ENCODE measurements around the gene C4orf50.
"Not testable (repeated sequence)": the region's sequence is repeated elsewhere in the genome, so short reads cannot be mapped to it uniquely, and the experiment has no call there.

Gene C4orf50

DNA sequence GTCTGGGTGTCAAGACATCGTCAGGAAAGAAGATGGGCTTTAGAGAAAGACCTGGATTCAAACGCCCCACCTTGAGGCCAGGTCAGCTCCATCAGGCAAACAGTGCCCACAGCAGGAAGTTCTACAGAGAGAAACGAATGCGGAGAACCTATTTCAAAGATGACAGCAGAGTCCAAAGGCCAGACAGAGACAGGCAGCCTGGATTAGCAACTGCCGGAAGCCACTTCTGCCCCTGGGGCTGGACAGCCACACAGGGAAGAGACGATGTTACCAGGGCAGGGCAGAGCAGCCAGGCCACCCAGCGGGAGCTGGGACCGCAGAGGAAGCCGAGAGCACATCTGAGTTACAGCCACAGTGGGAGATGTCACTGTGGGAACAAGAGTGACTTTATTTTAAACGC, 1.2 kb downstream of the C4orf50 start:
- FAIRE-seq = no peak
- no peak for TF ChIP-seq POLR2A (IDR thresholded peaks at IDR 0.05; ENCODE audit: low read depth, low read length)
- no peak for DNase-seq (ENCODE audit: insufficient read length, low spot score)

DNA sequence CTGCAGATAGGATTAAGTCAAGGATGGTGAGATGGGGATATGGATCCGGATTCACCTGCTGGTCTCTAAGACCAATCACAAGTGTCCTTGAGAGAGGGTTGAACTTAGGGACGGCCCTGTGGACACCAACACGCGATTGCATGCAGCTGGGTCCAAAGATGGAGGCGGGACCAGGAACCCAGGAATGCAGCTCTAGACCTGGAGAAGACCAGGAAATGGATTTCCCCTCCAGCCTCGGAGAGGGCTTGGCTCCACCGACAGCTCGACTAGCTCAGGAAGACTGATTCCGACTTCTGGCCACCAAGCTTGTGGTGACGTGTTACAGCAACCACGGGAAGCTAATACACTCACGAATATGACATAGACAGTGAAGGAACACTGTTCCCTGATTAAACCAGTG, 4.7 kb downstream of the C4orf50 start:
- DNase-seq (ENCODE audit: insufficient read length, low spot score) = no peak
- FAIRE-seq = no peak
- no peak for TF ChIP-seq POLR2A (IDR thresholded peaks at IDR 0.05; ENCODE audit: low read depth, low read length)

DNA sequence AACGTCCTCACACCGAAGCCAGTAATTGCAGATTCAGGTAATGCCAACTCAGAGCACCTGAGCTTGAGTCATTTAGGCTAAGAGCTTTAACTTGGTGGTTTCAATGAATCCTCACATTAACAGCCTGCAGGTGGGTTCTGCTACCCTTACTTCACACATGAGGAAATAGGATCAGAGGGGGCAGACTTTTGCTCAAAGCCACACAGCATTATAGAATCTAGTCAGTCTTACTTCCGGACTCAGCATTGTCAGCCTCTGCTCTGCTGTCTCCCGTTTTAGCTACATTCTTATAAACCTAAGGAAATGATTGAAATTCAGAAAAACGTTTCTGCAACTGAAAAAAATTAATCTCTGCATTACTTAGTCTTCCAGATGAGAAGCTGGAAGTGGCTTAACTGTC, 6.0 kb downstream of the C4orf50 start:
- no peak for TF ChIP-seq POLR2A (IDR thresholded peaks at IDR 0.05; ENCODE audit: low read depth, low read length)
- no peak for FAIRE-seq

DNA sequence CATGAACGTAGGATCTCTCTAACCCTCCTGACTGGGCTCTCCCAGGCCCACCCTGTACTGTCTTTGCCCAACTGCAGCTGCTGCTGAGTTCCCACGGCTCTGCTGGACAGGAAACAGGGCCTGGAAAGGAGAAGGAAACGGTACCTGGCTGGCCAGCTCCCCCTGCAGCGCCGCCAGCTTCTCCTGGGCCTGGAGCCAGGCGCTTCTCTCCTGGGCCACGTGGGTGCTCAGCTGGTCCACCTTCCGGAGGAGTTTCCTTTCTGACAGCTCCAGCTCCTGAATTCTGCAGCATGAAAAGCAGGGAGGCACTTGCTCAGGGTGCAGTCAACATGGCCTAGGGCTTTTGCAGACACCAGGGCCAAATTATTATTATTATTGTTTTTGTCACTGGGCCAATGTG, 6.5 kb downstream of the C4orf50 start:
- FAIRE-seq (no peak), DNase-seq (ENCODE audit: insufficient read length, low spot score) (no peak)
- no peak for TF ChIP-seq POLR2A (IDR thresholded peaks at IDR 0.05; ENCODE audit: low read depth, low read length)

More for the DNA sequence above, 6.0 kb downstream of the C4orf50 start:
- no peak for DNase-seq (ENCODE audit: insufficient read length, low spot score)

- no peak for FAIRE-seq
Observed at GRCh38 chr4:6011271-6011671, 7.0 kb downstream of the C4orf50 start.

GRCh38 chr4:6010789-6011188, 7.4 kb downstream of the C4orf50 start:
- FAIRE-seq = no peak
- no peak for TF ChIP-seq POLR2A (IDR thresholded peaks at IDR 0.05; ENCODE audit: low read depth, low read length)

More at GRCh38 chr4:6011271-6011671, 7.0 kb downstream of the C4orf50 start:
- TF ChIP-seq POLR2A (IDR thresholded peaks at IDR 0.05; ENCODE audit: low read depth, low read length) = no peak
- no peak for DNase-seq (ENCODE audit: insufficient read length, low spot score)

DNA sequence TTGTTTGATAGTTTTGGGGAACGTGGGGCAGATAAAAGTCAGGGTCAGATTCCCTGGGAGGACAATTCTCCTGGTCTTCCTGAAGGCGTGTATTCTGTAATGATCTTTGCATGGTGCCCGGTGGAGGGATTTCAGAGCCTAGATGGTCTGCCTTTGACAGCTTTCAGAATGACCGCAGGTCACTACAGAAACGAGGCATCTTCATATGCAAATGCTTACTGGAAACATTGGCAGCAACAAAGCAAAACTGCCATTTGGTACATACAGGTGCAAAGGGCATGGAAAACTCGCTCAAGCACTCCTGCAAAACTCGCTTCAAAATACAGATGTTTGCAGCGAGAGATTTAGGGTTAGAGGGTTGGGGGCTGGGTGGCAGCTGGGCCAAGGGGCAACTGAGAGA, 8.8 kb downstream of the C4orf50 start:
- DNase-seq (ENCODE audit: insufficient read length, low spot score) (no peak), FAIRE-seq (no peak)
- no peak for TF ChIP-seq POLR2A (IDR thresholded peaks at IDR 0.05; ENCODE audit: low read depth, low read length)

More at GRCh38 chr4:6010789-6011188, 7.4 kb downstream of the C4orf50 start:
- DNase-seq (ENCODE audit: insufficient read length, low spot score) = no peak

DNA sequence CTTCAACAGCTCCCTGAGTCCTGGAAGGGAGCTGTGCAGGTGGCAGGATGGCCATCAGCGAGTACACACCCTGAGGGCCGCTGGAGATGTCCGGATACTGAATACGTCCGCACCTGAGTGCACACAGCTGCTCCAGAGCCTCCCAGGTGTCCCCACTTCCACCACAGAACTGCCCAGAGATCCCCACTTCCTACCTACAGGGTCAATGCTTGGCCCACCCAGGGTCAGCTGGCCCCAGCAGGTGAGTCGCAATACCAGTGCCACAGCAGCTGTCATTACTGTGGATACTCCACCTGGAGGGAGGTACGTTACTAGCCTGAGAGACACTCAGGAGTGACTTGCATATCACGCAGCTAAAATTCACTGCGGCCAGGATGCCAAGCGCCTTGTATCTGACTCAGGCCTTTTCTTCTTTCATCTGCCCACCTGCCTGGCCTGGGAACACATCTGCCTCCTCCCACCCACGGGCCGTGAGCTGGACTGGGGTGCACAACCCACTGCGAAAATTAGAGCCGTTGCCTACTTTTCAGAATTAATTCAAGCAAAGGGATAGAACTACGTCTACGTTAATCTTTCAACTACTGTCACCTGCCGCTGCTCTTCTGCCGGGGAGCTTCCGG, 9.4 kb downstream of the C4orf50 start:
- no peak for TF ChIP-seq POLR2A (IDR thresholded peaks at IDR 0.05; ENCODE audit: low read depth, low read length)
- DNase-seq (ENCODE audit: insufficient read length, low spot score) (no peak), FAIRE-seq (no peak)

GRCh38 chr4:6008092-6008551, 10.1 kb downstream of the C4orf50 start:
- no peak for FAIRE-seq
- no peak for TF ChIP-seq POLR2A (IDR thresholded peaks at IDR 0.05; ENCODE audit: low read depth, low read length)
- no peak for DNase-seq (ENCODE audit: insufficient read length, low spot score)

DNA sequence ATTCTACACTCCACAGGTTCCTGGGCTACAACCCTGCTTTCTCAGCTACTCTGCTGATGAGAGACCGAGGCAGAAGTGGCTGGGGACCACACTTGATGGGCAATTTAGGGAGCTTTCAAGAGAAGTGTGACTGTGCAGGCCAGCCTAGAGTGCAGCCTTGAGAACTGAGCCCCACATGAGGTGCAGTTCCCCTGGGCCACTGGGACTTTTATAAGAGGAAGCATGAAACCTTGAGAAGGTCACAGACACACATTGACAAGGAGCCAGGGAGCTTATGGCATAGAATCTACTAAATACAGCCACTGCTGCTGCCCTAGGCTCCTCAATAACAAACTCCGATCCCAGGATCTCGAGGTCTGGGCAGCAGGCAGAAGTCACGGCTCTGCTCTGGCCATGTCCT, 13.1 kb downstream of the C4orf50 start:
- no peak for FAIRE-seq
- DNase-seq (ENCODE audit: insufficient read length, low spot score) = no peak
- TF ChIP-seq POLR2A (IDR thresholded peaks at IDR 0.05; ENCODE audit: low read depth, low read length) = no peak

GRCh38 chr4:6003485-6003884, 14.7 kb downstream of the C4orf50 start:
- not testable (repeated sequence) for DNase-seq (ENCODE audit: insufficient read length, low spot score); FAIRE-seq

DNA sequence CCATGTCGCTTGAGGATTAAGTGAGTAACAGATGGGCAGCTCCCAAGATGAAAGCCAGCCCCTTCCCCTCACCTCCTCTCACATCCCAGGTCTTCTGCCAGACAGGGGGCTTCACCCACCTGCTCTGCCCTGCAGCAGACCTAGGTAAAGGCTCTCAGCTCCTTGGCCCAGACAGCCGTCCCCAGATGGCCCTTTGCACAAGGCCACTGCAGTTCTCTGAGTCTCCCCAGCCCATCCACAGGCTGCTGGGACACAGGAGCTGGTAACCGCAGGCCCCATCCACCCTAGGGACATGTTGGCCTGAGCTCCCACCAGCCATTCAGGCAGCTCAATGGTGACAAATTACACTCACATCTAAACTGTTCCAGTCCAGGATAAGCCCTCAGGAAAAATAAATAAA, 15.3 kb downstream of the C4orf50 start:
- no peak for TF ChIP-seq POLR2A (IDR thresholded peaks at IDR 0.05; ENCODE audit: low read depth, low read length)
- DNase-seq (ENCODE audit: insufficient read length, low spot score) = no peak
- no peak for FAIRE-seq

DNA sequence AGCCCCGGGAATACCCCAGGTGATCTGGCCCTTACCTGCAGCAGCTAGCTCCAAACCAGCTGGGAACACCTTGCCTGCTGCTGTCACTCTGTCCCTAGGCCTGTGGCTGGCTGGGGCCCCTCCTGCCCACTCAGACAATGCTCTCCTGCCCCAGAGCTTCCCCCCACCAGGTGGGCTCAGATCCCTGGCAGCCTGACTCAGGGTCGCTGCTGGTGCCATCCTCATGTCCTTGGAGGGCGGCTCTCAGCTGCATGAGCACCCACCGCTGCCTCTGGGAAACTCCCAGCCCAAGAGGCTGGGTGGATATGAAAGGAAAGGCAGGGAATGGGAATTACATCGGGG, 15.8 kb downstream of the C4orf50 start:
- no peak for TF ChIP-seq POLR2A (IDR thresholded peaks at IDR 0.05; ENCODE audit: low read depth, low read length)

DNA sequence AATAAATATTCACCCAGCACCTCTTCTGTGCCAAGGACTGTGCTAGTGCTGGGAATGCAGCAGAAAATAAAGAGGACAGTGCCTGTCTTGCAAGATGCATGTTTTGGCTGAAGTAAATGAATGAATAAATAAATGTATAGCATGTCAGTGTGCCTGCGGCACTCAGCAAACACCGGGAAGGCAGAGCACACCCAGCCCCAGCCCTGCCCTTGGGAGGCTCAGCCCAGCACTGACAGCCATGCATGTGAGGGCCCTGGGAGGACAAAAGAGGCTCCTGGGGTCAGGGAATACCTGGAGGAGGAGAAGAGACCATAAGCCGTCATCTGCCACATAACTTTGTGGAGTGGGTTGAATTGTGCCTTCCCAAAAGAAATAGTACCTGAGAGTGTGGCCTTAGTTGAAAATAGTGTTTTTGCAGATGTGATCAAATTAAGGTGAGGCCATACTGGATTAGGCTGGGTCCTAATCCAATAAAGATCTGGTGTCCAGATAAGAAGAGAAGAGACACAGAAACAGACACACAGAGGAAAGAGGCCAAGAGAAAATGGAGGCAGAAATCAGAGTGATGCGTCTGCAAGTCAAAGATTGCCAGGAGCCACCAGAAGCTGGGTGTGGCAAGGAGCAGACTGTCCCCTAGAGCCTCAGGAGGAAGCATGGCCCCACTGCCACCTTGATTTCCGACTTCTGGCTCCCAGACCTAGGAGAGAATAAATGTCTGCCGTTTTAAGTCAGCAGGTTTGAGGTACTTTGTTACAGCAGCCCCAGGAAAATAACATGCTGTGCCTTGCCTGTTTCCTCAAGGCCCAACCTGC, 16.3 kb downstream of the C4orf50 start:
- FAIRE-seq (no peak), DNase-seq (ENCODE audit: insufficient read length, low spot score) (no peak)
- no peak for TF ChIP-seq POLR2A (IDR thresholded peaks at IDR 0.05; ENCODE audit: low read depth, low read length)

More for the DNA sequence above, 15.8 kb downstream of the C4orf50 start:
- FAIRE-seq (no peak), DNase-seq (ENCODE audit: insufficient read length, low spot score) (no peak)

DNA sequence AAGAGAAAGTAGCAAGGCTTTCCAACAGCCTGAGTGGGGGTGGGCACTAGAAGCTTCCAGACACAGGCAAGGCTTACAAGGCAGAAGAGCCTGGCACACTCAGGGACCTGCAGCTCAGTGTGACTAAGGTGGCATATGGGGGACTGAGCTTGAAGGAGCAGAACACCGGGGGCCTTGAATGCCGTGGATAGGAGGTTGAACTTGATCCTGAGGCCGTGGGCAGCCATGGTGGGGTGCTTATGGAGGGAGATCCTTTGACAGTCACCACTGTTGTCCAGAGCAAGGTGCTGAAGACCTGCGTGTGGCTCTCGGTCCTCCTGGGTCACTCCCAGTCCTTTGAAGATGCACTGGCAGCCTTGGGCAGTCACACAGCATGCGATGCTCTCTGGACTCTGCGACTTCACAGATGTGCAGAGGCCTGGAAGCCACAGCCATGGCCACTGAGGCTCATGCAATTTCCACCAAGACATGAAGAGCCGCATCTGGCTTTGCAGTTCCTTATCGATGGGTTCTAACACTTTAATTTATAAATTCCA, 18.3 kb downstream of the C4orf50 start:
- DNase-seq (ENCODE audit: insufficient read length, low spot score) (no peak), FAIRE-seq (no peak)
- no peak for TF ChIP-seq POLR2A (IDR thresholded peaks at IDR 0.05; ENCODE audit: low read depth, low read length)
